Fibroblast of skin of scalp (primary cell): ENCODE data around the gene NCOA6.

Experiments used
- DNase-seq: peaks from one replicate; pipeline ENCODE4 v3.0.0-alpha.2; 2013

NCOA6 gene

DNA sequence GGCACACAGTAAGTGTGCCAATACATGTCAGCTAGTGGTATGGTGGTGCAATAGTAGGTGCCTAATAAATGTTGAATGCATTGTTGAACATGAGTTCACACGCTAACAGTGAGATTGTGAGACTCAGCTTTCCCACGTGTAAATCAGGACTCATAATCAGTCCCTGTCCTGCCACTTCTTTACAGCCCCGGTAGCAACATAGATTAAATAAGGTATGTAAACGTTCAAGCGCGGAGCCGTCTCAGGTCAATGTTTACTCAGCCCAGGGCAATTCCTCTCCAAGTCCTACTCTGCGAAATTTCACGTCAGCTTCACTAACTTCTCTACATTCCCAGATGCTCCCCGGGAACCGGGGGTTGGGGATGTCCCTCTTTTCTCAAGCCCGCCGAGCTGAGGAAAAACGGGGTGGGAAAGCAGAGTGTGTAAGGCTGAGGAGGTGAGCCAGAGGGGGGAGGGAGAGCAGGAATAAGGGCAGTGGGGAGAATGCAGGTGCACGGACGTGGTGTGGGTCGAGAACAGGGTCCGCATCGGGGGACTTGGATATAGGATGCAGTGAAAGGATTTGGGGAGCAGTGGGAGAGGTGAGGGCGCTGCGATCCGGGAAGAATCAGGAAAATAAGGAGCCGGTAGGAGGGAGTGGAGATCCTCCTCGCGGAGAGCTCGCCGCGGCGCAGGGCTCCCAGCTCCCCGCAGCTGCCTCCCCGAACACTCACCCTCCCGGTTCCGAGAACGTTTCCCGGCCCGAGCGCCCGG is 121.9 kb downstream of the NCOA6 start:
- DNase-seq = no peak

DNA sequence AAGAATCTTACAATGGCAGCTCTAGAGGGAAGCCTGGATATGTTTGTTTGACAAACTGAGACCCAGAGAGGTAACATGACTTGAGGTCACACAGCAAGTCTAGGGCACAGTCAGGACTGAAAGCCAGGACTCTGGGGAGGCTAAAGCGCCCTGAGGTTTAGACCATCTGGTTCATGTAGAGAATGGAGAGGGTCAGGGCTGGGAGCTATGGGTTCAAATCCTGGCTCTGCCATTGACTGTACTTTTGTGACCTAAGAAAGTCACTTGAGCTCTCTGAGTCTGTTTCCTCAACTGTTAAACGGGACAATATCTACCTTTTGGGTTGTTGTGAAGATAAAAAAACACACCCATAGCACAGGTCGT is 122.4 kb downstream of the NCOA6 start:
- no peak for DNase-seq

DNA sequence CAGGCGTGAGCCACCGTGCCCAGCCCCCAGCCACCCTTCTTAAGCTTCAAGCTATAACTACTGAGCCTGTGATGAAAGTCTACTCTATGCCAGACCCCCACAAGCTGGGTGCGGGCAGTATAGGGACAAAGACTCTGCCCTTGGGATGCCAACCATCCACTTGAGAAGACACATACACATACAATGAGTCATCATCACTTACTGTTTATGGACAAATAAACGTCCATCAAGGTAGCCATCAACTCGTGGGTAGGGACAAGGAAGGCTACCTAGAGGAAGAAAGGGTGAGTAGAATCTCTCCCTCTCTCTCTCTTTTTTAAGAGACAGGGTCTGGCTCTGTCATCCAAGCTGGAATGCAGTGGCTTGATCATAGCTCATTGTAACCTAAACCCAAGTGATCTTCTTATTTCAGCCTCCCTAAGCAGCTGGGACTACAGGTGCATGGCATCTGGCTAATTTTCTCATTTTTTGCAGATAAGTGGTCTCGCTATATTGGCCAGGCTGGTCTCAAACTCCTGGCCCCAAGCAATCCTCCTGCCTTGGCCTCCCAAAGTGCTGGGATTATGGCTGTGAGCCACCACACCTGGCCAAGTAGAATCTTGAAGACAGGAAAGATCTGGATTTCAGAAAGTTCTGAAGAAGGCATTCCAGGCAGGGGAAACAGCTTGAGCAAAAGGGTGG is 123.9 kb downstream of the NCOA6 start:
- DNase-seq = no peak

DNA sequence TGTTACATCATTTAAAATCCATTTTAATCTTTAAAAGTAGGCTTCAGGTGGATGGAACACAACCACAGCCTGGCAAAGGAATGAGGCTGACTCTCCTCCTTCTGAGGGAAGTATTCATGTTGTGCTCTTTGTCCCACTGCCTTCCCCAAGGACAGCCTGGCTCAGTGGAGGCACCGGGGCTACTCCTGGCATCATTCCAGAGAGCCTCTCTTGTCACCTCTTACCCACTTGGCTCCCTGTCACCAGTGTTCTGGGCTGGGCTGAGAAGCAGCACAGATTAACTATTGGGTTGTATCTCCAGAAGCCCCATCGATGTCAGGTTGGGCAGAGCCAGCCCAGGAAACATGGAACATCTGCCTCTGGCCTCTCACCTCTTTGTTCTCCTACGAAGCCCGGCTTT is 132.0 kb downstream of the NCOA6 start:
- no peak for DNase-seq

DNA sequence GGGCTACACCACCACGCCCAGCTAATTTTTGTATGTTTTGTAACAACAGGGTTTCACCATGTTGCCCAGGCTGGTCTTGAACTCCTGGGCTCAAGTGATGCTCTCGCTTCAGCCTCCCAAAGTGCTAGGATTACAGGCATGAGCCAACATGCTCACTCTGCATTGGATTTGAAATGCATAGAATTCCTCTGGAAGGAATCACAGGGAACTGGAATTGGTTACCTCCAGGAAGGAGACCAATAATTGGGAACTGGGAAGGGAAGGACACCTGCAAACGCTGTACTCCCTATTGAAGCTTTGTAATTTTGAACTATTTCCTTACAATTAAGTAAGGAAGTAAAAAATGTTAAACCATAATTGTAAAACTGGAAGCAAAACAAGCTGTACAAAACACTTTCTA is 133.6 kb downstream of the NCOA6 start:
- DNase-seq = no peak

DNA sequence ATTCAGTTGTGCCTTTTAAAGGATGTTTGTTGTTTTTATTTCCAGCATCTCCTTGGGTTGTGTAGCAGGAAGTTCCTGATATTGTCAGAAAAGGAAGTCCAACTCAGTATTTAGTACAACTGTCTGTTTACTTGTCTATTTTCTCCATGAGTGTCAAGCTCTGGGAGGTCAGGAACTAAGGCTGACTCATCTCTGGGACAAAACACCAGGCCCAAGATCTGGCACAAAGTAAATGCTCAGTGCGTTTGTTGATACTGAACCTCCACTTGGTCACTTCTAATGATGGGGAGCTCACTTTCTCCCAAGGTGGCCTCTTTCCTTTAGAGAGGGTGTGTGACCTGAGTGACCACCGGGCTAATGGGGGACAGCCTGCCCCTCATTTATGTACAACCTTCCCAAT is 136.0 kb downstream of the NCOA6 start:
- DNase-seq = no peak

DNA sequence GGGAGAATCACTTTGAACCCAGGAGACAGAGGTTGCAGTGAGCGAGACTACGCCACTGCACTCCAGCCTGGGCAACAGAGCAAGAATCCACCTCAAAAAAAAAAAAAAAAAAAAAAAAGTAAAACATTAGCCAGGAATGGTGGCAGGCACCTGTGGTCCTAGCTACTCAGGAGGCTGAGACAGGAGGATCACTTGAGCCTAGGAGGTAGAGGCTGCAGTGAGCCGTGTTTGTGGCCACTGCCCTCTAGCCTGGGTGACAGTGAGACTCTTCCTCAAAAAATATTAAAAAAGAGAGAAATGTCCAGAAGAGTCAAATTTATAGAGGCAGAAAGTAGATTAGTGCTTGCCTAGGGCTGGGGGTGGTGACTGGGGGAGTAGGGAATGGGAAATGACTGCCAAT is 141.8 kb downstream of the NCOA6 start:
- no peak for DNase-seq

DNA sequence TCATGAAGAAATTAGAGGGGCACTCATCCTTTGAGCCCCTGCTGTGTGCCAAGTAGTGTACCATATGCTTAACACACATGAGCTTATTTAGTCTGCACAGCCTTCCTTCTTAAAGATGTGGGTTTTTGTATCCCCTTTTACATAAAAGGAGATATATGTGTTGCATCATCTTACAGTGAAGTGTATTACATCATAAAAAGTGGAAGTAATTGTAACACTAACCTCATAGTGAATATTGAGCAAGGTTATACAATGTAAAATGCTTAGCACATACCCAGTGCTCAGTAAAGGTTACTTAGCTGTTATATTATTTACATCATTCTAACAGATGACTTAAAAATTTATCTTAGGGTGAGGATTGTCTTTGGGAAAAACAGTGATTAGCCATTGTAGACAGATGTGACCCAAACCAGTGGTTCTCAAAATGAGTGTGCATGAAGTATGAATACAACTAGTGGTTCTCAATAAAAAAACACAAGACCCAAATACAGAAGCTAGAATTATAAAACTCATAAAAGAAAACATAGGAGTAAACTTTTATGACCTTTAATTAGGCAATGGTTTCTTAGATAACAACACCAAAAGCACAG is 144.8 kb downstream of the NCOA6 start:
- DNase-seq = no peak

DNA sequence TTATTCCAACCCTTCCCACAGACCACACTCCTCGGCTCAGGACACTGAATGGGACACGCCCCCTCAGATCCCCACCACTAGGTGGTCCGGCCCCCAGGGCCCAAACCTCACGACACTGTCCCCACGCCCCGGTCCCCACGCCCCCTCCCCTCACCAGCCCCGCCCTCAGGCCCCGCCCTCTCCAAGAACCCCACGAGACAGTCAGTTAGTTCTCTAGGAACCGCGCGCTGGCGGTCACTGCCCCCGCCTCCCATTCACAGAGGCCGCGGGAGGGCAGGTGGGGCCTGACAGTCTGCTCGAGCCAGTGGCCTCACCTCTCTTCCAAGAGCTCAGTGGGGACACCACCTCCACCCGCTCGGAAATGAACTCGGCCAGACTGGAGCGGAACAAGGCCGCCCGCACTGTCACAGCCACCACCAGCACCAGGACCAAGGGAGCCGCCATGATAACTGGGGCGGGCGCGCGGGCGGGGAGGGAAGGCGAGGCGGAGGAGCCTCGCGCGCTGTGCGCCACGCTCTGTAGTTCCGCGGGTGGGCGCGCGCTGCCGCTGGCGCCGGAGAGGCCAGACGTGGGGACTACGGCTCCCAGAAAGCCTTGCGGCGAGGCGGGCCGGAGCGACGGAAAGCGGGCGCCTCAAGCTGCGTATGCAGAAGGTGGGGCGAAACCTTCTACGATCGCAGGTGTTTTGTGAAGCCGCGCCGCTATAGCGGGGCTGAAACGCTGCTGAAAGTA is 148.6 kb downstream of the NCOA6 start, which contains the start of gene PIGU:
Gene PIGU, minus strand, starts transcription at position 451 of the 732 bp plus-strand sequence. Its CDS starts 7 bp downstream, at position 444.
- DNase-seq = peak; percentile 93

DNA sequence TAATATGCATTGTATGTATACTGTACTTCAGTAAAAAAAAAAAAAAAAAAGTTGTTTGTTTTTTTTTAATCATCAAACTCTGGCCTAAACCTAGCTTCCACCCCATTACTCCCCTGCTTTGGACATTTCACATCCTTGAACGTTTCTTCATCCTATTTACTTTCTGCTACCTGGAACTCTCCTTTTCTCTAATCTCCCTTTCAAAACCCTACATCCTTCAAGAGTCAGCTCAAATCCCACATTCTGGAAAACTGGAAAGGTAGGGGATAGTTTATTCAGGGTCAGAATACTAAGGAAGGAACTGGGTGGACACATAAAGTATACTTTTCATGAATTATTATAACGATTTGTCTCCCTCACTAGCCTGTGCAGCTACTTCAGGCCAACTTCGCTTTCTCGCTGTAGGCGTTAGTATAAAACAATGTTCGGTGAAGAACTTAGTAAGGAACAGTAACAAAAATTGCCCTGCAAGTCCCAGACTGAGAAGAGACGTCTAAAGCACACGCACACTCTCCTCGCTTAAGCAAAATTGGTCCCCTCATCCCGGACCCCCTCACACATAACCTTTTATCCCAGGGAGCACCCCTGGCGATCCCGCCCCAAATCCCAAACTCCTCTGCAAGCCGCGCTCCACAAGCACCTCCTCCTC is 149.3 kb downstream of the NCOA6 start:
- no peak for DNase-seq

DNA sequence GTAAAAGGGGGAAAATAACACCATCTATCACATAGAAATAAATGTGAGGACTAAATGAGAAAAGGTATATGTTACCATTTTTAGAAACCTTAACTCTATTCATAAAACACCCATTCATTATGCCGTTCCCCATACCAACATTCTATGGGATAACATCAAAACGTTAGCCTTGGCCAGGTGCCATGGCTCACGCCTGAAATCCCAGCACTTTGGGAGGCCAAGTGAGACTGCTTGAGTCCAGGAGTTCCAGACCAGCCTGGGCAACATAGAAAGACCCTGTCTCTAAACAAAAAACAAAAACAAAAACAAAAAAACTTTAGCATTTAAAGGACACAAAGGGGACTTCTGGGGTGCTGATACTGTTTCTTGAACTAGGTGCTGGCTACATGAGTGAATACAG is 149.9 kb downstream of the NCOA6 start:
- no peak for DNase-seq

DNA sequence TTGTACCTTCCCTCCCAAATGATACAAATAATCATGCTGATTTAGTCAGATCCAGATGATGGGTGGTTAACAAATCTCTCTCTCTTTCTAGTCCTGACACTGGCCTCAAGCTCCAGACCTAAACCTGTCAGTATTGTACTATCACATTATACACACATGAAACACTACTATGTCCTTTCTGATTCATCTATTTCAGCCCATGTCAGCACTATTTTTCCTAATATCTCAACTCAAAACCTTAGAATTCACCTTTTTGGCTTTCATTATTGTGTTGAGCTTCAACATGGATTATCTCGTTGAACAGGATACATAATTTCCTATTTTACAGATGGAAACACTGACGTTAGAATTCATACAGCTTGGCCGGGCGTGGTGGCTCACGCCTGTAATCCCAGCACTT is 152.0 kb downstream of the NCOA6 start:
- no peak for DNase-seq

DNA sequence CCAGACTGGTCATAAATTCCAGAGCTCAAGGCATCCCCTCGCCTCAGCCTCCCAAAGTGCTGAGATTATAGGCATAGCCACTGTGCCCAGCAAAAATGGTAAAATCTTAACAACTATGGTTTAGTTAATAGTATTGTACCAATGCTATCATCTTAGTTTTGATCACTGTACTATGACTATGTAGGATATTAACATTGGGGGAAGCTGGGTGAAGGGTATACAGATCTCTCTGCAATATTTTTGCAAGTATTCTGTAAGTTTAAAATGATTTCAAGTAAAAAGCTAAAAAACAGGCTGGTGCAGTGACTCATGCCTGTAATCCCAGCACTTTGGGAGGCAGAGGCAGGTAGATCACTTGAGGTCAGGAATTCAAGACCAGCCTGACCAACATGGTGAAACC is 156.4 kb downstream of the NCOA6 start:
- no peak for DNase-seq
